HT-29 (cell line): ENCODE results near the gene PSMD3. TPM values are rescaled to one million over a fixed set of nuclear protein-coding genes. Genes with fewer than 3 reads are reported as not detected.

ENCODE experiments used
- small RNA-seq: library from RNA; depleted of rRNA; stranded (forward); fragments of <200 nt; gene quantifications from one replicate; pipeline ENCODE3, GENCODE V24; 2014
- total RNA-seq: library from RNA; depleted of rRNA; stranded (reverse); fragments of >200 nt; shearing (Covaris generic); gene quantifications from 2 replicates; pipeline ENCODE4 v1.2.3, GENCODE V29; 2014; rRNA removed

Gene PSMD3
- total RNA-seq, 1 experiment from 2014 or later: 236 TPM

Small RNA genes lying within 50 kb of the gene (small RNA-seq; reads per million reads assigned to genes)
- gene SNORD124: 297 reads per million, percentile 98 among the genes with 10 or more reads in this experiment

Other genes with a start within 250 kb of the PSMD3 start
- gene GRB7, start 242.9 kb upstream of the PSMD3 start, total RNA-seq: 127 and 142 TPM in 2 replicates
- 0.26 and 0.56 TPM in 2 replicates for gene IKZF3, start 116.5 kb upstream of the PSMD3 start, total RNA-seq
- gene ZPBP2, start 112.6 kb upstream of the PSMD3 start, total RNA-seq: not detected in 2 replicates
- 5.5 and 5.8 TPM in 2 replicates for gene GSDMB, start 62.2 kb upstream of the PSMD3 start, total RNA-seq
- gene ORMDL3, start 53.2 kb upstream of the PSMD3 start, total RNA-seq: 61.0 and 66.7 TPM in 2 replicates
- gene LRRC3C, start 53.1 kb upstream of the PSMD3 start, total RNA-seq: not detected in 2 replicates
- not detected in 2 replicates for gene GSDMA, start 17.8 kb upstream of the PSMD3 start, total RNA-seq
- gene CSF3, start 34.6 kb downstream of the PSMD3 start, total RNA-seq: not detected in 2 replicates
- gene MED24, start 73.6 kb downstream of the PSMD3 start, total RNA-seq: 56.3 and 56.6 TPM in 2 replicates
- gene THRA, start 82.2 kb downstream of the PSMD3 start, total RNA-seq: 31.1 and 33.2 TPM in 2 replicates
- gene NR1D1, start 119.8 kb downstream of the PSMD3 start, total RNA-seq: 22.6 and 25.7 TPM in 2 replicates
- gene MSL1, start 141.2 kb downstream of the PSMD3 start, total RNA-seq: 44.1 and 47.1 TPM in 2 replicates
- 22.9 and 33.3 TPM in 2 replicates for gene CASC3, start 159.7 kb downstream of the PSMD3 start, total RNA-seq
- gene RAPGEFL1, start 196.7 kb downstream of the PSMD3 start, total RNA-seq: 14.3 and 15.2 TPM in 2 replicates
- gene WIPF2, start 238.5 kb downstream of the PSMD3 start, total RNA-seq: 8.1 and 9.8 TPM in 2 replicates